ENCODE results near the gene MED12.
"Not testable (repeated sequence)": the region's sequence is repeated elsewhere in the genome, so short reads cannot be mapped to it uniquely, and the experiment has no call there.

The MED12 gene

GRCh38 chrX:71166461-71166860 lies 48.1 kb downstream of the MED12 start:
- DNase-seq: no peak

- no peak for DNase-seq
Observed at GRCh38 chrX:71167031-71167781, 48.8 kb downstream of the MED12 start.

- no peak for DNase-seq
Observed at GRCh38 chrX:71168134-71168533, 49.7 kb downstream of the MED12 start.

- DNase-seq: no peak
Observed at GRCh38 chrX:71169586-71169985, 51.2 kb downstream of the MED12 start.

GRCh38 chrX:71170660-71171059 lies 52.3 kb downstream of the MED12 start:
- no peak for DNase-seq

GRCh38 chrX:71171110-71171801 lies 52.9 kb downstream of the MED12 start:
- no peak for DNase-seq

GRCh38 chrX:71173440-71173839 lies 55.0 kb downstream of the MED12 start:
- no peak for DNase-seq

- no peak for DNase-seq
Observed at GRCh38 chrX:71174795-71175194, 56.4 kb downstream of the MED12 start.

GRCh38 chrX:71175531-71175930 lies 57.1 kb downstream of the MED12 start:
- no peak for DNase-seq

GRCh38 chrX:71177327-71177726 lies 58.9 kb downstream of the MED12 start:
- no peak for DNase-seq

GRCh38 chrX:71178908-71179307 lies 60.5 kb downstream of the MED12 start:
- peak; percentile 12 for DNase-seq

- DNase-seq: not testable (repeated sequence)
Observed at GRCh38 chrX:71180579-71181265, 62.3 kb downstream of the MED12 start.

- DNase-seq: no peak
Observed at GRCh38 chrX:71181558-71181909, 63.1 kb downstream of the MED12 start.

- no peak for DNase-seq
Observed at GRCh38 chrX:71181910-71182799, 63.8 kb downstream of the MED12 start.

GRCh38 chrX:71182871-71183270 lies 64.5 kb downstream of the MED12 start:
- DNase-seq: no peak

- DNase-seq: no peak
Observed at GRCh38 chrX:71183341-71183740, 64.9 kb downstream of the MED12 start.

- no peak for DNase-seq
Observed at GRCh38 chrX:71184092-71184491, 65.7 kb downstream of the MED12 start.

- DNase-seq: no peak
Observed at GRCh38 chrX:71184803-71185495, 66.6 kb downstream of the MED12 start.

- DNase-seq: no peak
Observed at GRCh38 chrX:71191248-71191647, 72.9 kb downstream of the MED12 start.

Data from NCI-H1694 (cell line).